Spleen (tissue), 11 donors: ENCODE data around the gene CACNA1D. TPM values are rescaled to one million over a fixed set of nuclear protein-coding genes. Genes with fewer than 3 reads are reported as not detected.
A peak's percentile ranks its signal among the peaks of the same experiment; 100 is the strongest.

Experiments used
- DNase-seq: peaks from one replicate; pipeline ENCODE4 v3.0.0-alpha.2; 2020
- H3K27ac ChIP-seq, 8 donors: fragments of 200-600 bp; sonication (generic) in 7 of 8; 1 replicate in 4 of 8; 2 replicates in 4 of 8; pipeline versions ENCODE4 v1.5.0 to v1.8.0; 2016 to 2021; ENCODE audit warnings: inconsistent platforms in 4 of 8, mild to moderate bottlenecking in 4 of 8, moderate library complexity in 1 of 8
- H3K27me3 ChIP-seq, 7 donors: fragments of 200-600 bp; sonication (generic) in 6 of 7; replicated peaks in 1 of 7; 1 replicate in 4 of 7; 2 replicates in 3 of 7; pipeline versions ENCODE4 v1.5.0 to v1.8.0; 2016 to 2021; ENCODE audit warnings: inconsistent platforms in 3 of 7, mild to moderate bottlenecking in 1 of 7
- H3K36me3 ChIP-seq, 6 donors: fragments of 200-600 bp; sonication (generic) in 5 of 6; 1 replicate in 4 of 6; 2 replicates in 2 of 6; pipeline versions ENCODE4 v1.5.0 to v1.8.0; 2016 to 2021; ENCODE audit warnings: inconsistent platforms in 2 of 6
- H3K4me1 ChIP-seq, 6 donors: fragments of 200-600 bp; sonication (generic) in 5 of 6; 1 replicate in 3 of 6; 2 replicates in 3 of 6; pipeline versions ENCODE4 v1.5.0 to v1.8.0; 2016 to 2021; ENCODE audit warnings: inconsistent platforms in 3 of 6
- H3K4me3 ChIP-seq, 8 donors: fragments of 200-600 bp; sonication (generic) in 7 of 8; 1 replicate in 4 of 8; 2 replicates in 4 of 8; pipeline versions ENCODE4 v1.5.0 to v1.8.0; 2016 to 2021; ENCODE audit warnings: inconsistent platforms in 4 of 8, mild to moderate bottlenecking in 4 of 8, moderate library complexity in 2 of 8
- H3K9me3 ChIP-seq, 8 donors: fragments of 200-600 bp; sonication (generic) in 7 of 8; 1 replicate in 4 of 8; 2 replicates in 4 of 8; pipeline versions ENCODE4 v1.5.0 to v1.8.0; 2016 to 2021; ENCODE audit warnings: inconsistent platforms in 4 of 8
- CTCF ChIP-seq, 11 experiments: fragments of 200-600 bp in 7 of 11; fragments of 450-650 bp in 4 of 11; sonication (generic) in 4 of 11; IDR thresholded peaks in 8 of 11; conservative IDR thresholded peaks in 3 of 11; 1 replicate in 7 of 11; 2 replicates in 4 of 11; pipeline versions ENCODE4 v1.4.0 to v1.8.0; 2016 to 2021; ENCODE audit warnings: antibody characterized with exemption in 11 of 11, inconsistent platforms in 4 of 11, mild to moderate bottlenecking in 1 of 11
- POLR2A ChIP-seq, 3 donors: fragments of 450-650 bp; IDR thresholded peaks; one replicate each; pipeline ENCODE4 v1.5.1; 2017; ENCODE audit warnings: antibody characterized with exemption in 3 of 3, mild to moderate bottlenecking in 1 of 3
- POLR2AphosphoS5 ChIP-seq, 3 donors: sonication (generic); formaldehyde crosslinking; IDR thresholded peaks; one replicate each; pipeline ENCODE4 v1.5.1; 2017; ENCODE audit warnings: antibody characterized with exemption in 3 of 3
- WGBS, 5 donors: extraction: QIAGEN DNeasy Blood & Tissue Kit in 3 of 5; methylation state at CpG; one replicate each; pipeline versions ENCODE4 v1.1.5 to v1.1.7; 2013 to 2018; 5-methylcytosine and 5-hydroxymethylcytosine counted together
- intact Hi-C: fragments of 100-400 bp; cut with DNase I; formaldehyde crosslinking; loops from one replicate; pipeline ENCODE4 v1.15.0; 2023; ENCODE audit warnings: low total_unique reads
- polyA plus RNA-seq, 3 donors: library from polyadenylated mRNA; stranded (reverse); fragments of 200-250 nt; gene quantifications; one replicate each; pipeline ENCODE4 v1.2.1, GENCODE V29; 2013
- total RNA-seq, 7 donors: library from RNA; depleted of rRNA in 3 of 7; stranded (reverse); fragments of >200 nt in 3 of 7; fragmentation: NEBNext Ultra II Directional in 4 of 7; extraction: Animal tissue kit (Norgen Biotek cat#: 25700) in 4 of 7; gene quantifications; one replicate each; pipeline versions ENCODE4 v1.1.0 to v1.2.1, GENCODE V29; 2016 to 2021
- donor health status: healthy with polysubstance abuse.
- donor health status: DM: no; HTN: no; CAD: no; lungs with moderate emphysema.
- donor health status: DM: no; HTN: no; CAD: no.
- donor health status: Bipolar disorder and iron deficiency.
- donor health status: healthy.
- donor health status: DM: no; HTN: no; CAD: no.
- donor health status: DM: yes; HTN: yes; CAD: no.

CACNA1D gene
- total and polyA plus RNA-seq, 10 donors: 0.55 to 89.3 (median 19.1) TPM

- TF ChIP-seq POLR2A (IDR thresholded peaks at IDR 0.05) (no peak), POLR2AphosphoS5 (IDR thresholded peaks at IDR 0.05) (no peak), CTCF (IDR thresholded peaks at IDR 0.05 in 8 of 11, conservative IDR thresholded peaks at IDR 0.05 in 3 of 11) (no peak)
- DNase-seq: no peak
- H3K36me3 ChIP-seq: no peaks in the 10 kb centered on the region
- 59 to 81% (median 78%) methylated on average over 8 of the region's 8 CpGs for WGBS, 5 donors
- peak overlapping the region in 1 of 8 donors; percentile 43 for H3K27ac ChIP-seq
- H3K4me3 ChIP-seq: no peak overlapping the region
- peaks cover 0 to 20% (median 3%) of the 10 kb centered on the region in 6 donors for H3K4me1 ChIP-seq
- intact Hi-C loops: no loop called here
- H3K9me3 ChIP-seq: no peaks in the 10 kb centered on the region
- peaks cover 0 to 28% (median 7%) of the 10 kb centered on the region in 7 donors for H3K27me3 ChIP-seq
Measured at GRCh38 chr3:53501178-53501577, 6.8 kb downstream of the CACNA1D start.

GRCh38 chr3:53502737-53503136 is 8.3 kb downstream of the CACNA1D start:
- peaks cover 0 to 18% (median 0%) of the 10 kb centered on the region in 7 donors for H3K27me3 ChIP-seq
- TF ChIP-seq POLR2AphosphoS5 (IDR thresholded peaks at IDR 0.05) (no peak), POLR2A (IDR thresholded peaks at IDR 0.05) (no peak), CTCF (IDR thresholded peaks at IDR 0.05 in 8 of 11, conservative IDR thresholded peaks at IDR 0.05 in 3 of 11) (no peak)
- no peaks in the 10 kb centered on the region for H3K36me3 ChIP-seq
- no peak for DNase-seq
- no peak overlapping the region for H3K27ac ChIP-seq
- 58 to 79% (median 72%) methylated on average over 4 of the region's 4 CpGs for WGBS, 5 donors
- H3K4me1 ChIP-seq: peaks cover 0 to 13% (median 0%) of the 10 kb centered on the region in 6 donors
- H3K9me3 ChIP-seq: no peaks in the 10 kb centered on the region
- intact Hi-C loops: no loop called here
- no peak overlapping the region for H3K4me3 ChIP-seq

GRCh38 chr3:53503195-53503594 is 8.8 kb downstream of the CACNA1D start:
- Histone ChIP-seq H3K36me3 (no peaks in the 10 kb centered on the region), H3K27ac (no peak overlapping the region), H3K9me3 (no peaks in the 10 kb centered on the region), H3K27me3 (peaks cover 0 to 18% (median 0%) of the 10 kb centered on the region in 7 donors), H3K4me1 (peaks cover 0 to 8% (median 0%) of the 10 kb centered on the region in 6 donors), H3K4me3 (no peak overlapping the region)
- intact Hi-C loops: no loop called here
- 54 to 62% (median 57%) methylated on average over 5 of the region's 5 CpGs for WGBS, 5 donors
- DNase-seq: no peak
- TF ChIP-seq CTCF (IDR thresholded peaks at IDR 0.05 in 8 of 11, conservative IDR thresholded peaks at IDR 0.05 in 3 of 11): no peak
- no peak for TF ChIP-seq POLR2AphosphoS5 (IDR thresholded peaks at IDR 0.05)
- no peak for TF ChIP-seq POLR2A (IDR thresholded peaks at IDR 0.05)

- no peak for DNase-seq
- H3K4me1 ChIP-seq: no peaks in the 10 kb centered on the region
- intact Hi-C loops: no loop called here
- no peak overlapping the region for H3K4me3 ChIP-seq
- 71 to 81% (median 75%) methylated on average over 4 of the region's 4 CpGs for WGBS, 5 donors
- H3K27me3 ChIP-seq: peaks cover 0 to 23% (median 0%) of the 10 kb centered on the region in 7 donors
- no peak overlapping the region for H3K27ac ChIP-seq
- no peak for TF ChIP-seq POLR2AphosphoS5 (IDR thresholded peaks at IDR 0.05)
- H3K36me3 ChIP-seq: no peaks in the 10 kb centered on the region
- H3K9me3 ChIP-seq: no peaks in the 10 kb centered on the region
Measured at GRCh38 chr3:53506110-53506762, 11.8 kb downstream of the CACNA1D start.
